SU-DHL-6 (cell line): ENCODE data around the gene ZNF665.
"Not testable (repeated sequence)": the region's sequence is repeated elsewhere in the genome, so short reads cannot be mapped to it uniquely, and the experiment has no call there.

Experiments
- H2AFZ ChIP-seq: fragments of 200-600 bp; sonication (generic); 2 replicates; pipeline ENCODE4 v1.6.1; 2014; ENCODE audit warnings: low read depth, mild to moderate bottlenecking, moderate library complexity, mixed read lengths, antibody characterized with exemption, low read length; ENCODE audit not compliant: severe bottlenecking
- H3F3A ChIP-seq: fragments of 200-600 bp; shearing (Covaris generic); 2 replicates; pipeline ENCODE4 v1.6.0; 2016; ENCODE audit warnings: antibody characterized with exemption, mild to moderate bottlenecking; ENCODE audit not compliant: insufficient read depth
- H3K27ac ChIP-seq: fragments of 200-600 bp; sonication (generic); 2 replicates; pipeline ENCODE4 v1.5.1; 2016; ENCODE audit warnings: low read depth, mild to moderate bottlenecking, low read length, moderate library complexity, mixed read lengths
- H3K27me3 ChIP-seq: fragments of 200-600 bp; sonication (generic), shearing (Covaris generic); 2 replicates; pipeline ENCODE4 v1.6.0; 2014; ENCODE audit warnings: mild to moderate bottlenecking, low read length
- H3K36me3 ChIP-seq: fragments of 200-600 bp; sonication (generic); 2 replicates; pipeline ENCODE4 v1.6.1; 2014; ENCODE audit warnings: mild to moderate bottlenecking, low read length, mixed read lengths
- H3K4me2 ChIP-seq: fragments of 300-600, 200-600 bp; shearing (Covaris generic), sonication (generic); 2 replicates; pipeline ENCODE4 v1.6.0; 2014; ENCODE audit warnings: low read length, low read depth, mild to moderate bottlenecking; ENCODE audit not compliant: poor library complexity, severe bottlenecking
- H3K4me3 ChIP-seq: fragments of 200-600 bp; sonication (generic); 2 replicates; pipeline ENCODE4 v1.5.1; 2014; ENCODE audit warnings: antibody characterized with exemption, low read length, mild to moderate bottlenecking, mixed read lengths; ENCODE audit not compliant: insufficient read depth, poor library complexity, severe bottlenecking
- H3K79me2 ChIP-seq: fragments of 200-600 bp; sonication (generic); 2 replicates; pipeline ENCODE4 v1.6.1; 2014; ENCODE audit warnings: mild to moderate bottlenecking, low read length, moderate library complexity; ENCODE audit not compliant: insufficient read depth
- H3K9ac ChIP-seq: fragments of 200-600 bp; sonication (generic); 2 replicates; pipeline ENCODE4 v1.7.0; 2014; ENCODE audit warnings: mild to moderate bottlenecking, low read length
- H3K9me2 ChIP-seq: fragments of 200-600 bp; sonication (generic); replicated peaks from 2 replicates; pipeline ENCODE4 v1.6.1; 2014; ENCODE audit warnings: low read length; ENCODE audit not compliant: insufficient read depth
- H3K9me3 ChIP-seq: fragments of 200-600 bp; sonication (generic); 2 replicates; pipeline ENCODE4 v1.6.1; 2014; ENCODE audit warnings: low read length, mixed read lengths; ENCODE audit not compliant: insufficient read depth
- H4K20me1 ChIP-seq: fragments of 200-600 bp; sonication (generic); 2 replicates; pipeline ENCODE4 v1.6.1; 2014; ENCODE audit warnings: low read depth, mild to moderate bottlenecking, antibody characterized with exemption, low read length, moderate library complexity, mixed read lengths
- CTCF ChIP-seq: fragments of 200-600 bp; sonication (generic); IDR thresholded peaks from one replicate; pipeline ENCODE4 v1.5.1; 2017; ENCODE audit warnings: antibody characterized with exemption, mild to moderate bottlenecking, low read length, moderate library complexity; ENCODE audit not compliant: insufficient read depth, poor library complexity, severe bottlenecking
- EZH2phosphoT487 ChIP-seq: fragments of 200-600 bp; sonication (generic), shearing (Covaris generic); conservative IDR thresholded peaks from 2 replicates; pipeline ENCODE4 v1.6.1; 2018; ENCODE audit warnings: mild to moderate bottlenecking, antibody characterized with exemption, low read length, moderate library complexity, mixed read lengths

The ZNF665 gene

GRCh38 chr19:53130506-53130905, 62.7 kb downstream of the ZNF665 start:
- H3K9me2 ChIP-seq: no peaks in the 10 kb centered on the region
- H2AFZ ChIP-seq: no peak overlapping the region
- no peak overlapping the region for H3K27ac ChIP-seq
- no peak overlapping the region for H3K4me3 ChIP-seq
- H3K9ac ChIP-seq: no peak overlapping the region
- H4K20me1 ChIP-seq: no peaks in the 10 kb centered on the region
- no peaks in the 10 kb centered on the region for H3K27me3 ChIP-seq
- H3K4me2 ChIP-seq: no peak overlapping the region
- H3K9me3 ChIP-seq: no peaks in the 10 kb centered on the region
- peaks cover 8% of the 10 kb centered on the region for H3F3A ChIP-seq
- peaks cover 10% of the 10 kb centered on the region; the same call in 1 of the 2 replicates for H3K79me2 ChIP-seq
- no peak for TF ChIP-seq EZH2phosphoT487
- TF ChIP-seq CTCF: no peak
- H3K36me3 ChIP-seq: no peaks in the 10 kb centered on the region

GRCh38 chr19:53126733-53127526, 66.2 kb downstream of the ZNF665 start:
- H3K9me2 ChIP-seq, H3K27me3 ChIP-seq, H3K4me2 ChIP-seq, H3K4me3 ChIP-seq, H3K79me2 ChIP-seq, H3K9me3 ChIP-seq, H3K9ac ChIP-seq, H4K20me1 ChIP-seq, H3F3A ChIP-seq, H3K36me3 ChIP-seq, H3K27ac ChIP-seq, H2AFZ ChIP-seq: not testable (repeated sequence)

GRCh38 chr19:53123400-53123799, 69.8 kb downstream of the ZNF665 start:
- Histone ChIP-seq H3K79me2 (no peaks in the 10 kb centered on the region), H2AFZ (no peak overlapping the region)

More at GRCh38 chr19:53123400-53123799, 69.8 kb downstream of the ZNF665 start:
- H3K27me3 ChIP-seq: no peaks in the 10 kb centered on the region
- TF ChIP-seq CTCF: no peak
- TF ChIP-seq EZH2phosphoT487: no peak
- H3K9me3 ChIP-seq: no peaks in the 10 kb centered on the region
- no peaks in the 10 kb centered on the region for H3K36me3 ChIP-seq
- no peak overlapping the region for H3K27ac ChIP-seq
- H3K4me2 ChIP-seq: no peak overlapping the region
- H3K9me2 ChIP-seq: no peaks in the 10 kb centered on the region
- H3K9ac ChIP-seq: no peak overlapping the region
- no peak overlapping the region for H3K4me3 ChIP-seq
- no peaks in the 10 kb centered on the region for H3F3A ChIP-seq
- H4K20me1 ChIP-seq: no peaks in the 10 kb centered on the region
